Liver (tissue), 9 donors: ENCODE results near the gene CYP4A22. TPM values are rescaled to one million over a fixed set of nuclear protein-coding genes. Genes with fewer than 3 reads are reported as not detected.

Experiments used
- DNase-seq: peaks from one replicate; pipeline ENCODE4 v3.0.0-alpha.2; 2017; ENCODE audit warnings: low spot score
- H3K27ac ChIP-seq, 2 donors: one replicate each; pipeline ENCODE4 v1.7.0; 2013; ENCODE audit warnings: inconsistent platforms in 2 of 2, low read length in 2 of 2, control low read depth in 1 of 2, low read depth in 1 of 2, mild to moderate bottlenecking in 1 of 2
- H3K27me3 ChIP-seq, 4 donors: one replicate each; pipeline versions ENCODE4 v1.6.1 to v1.7.0; 2013; ENCODE audit warnings: low read length in 3 of 4, inconsistent platforms in 1 of 4, mild to moderate bottlenecking in 1 of 4, moderate library complexity in 1 of 4; ENCODE audit not compliant: control insufficient read depth in 4 of 4, insufficient read depth in 4 of 4
- H3K36me3 ChIP-seq, 4 donors: one replicate each; pipeline versions ENCODE4 v1.6.1 to v1.7.0; 2013; ENCODE audit warnings: low read length in 3 of 4, mild to moderate bottlenecking in 3 of 4, low read depth in 1 of 4, moderate library complexity in 1 of 4; ENCODE audit not compliant: control insufficient read depth in 4 of 4, insufficient read depth in 3 of 4
- H3K4me1 ChIP-seq, 4 donors: one replicate each; pipeline versions ENCODE4 v1.6.1 to v1.7.0; 2013; ENCODE audit warnings: low read length in 3 of 4, mild to moderate bottlenecking in 3 of 4, moderate library complexity in 1 of 4; ENCODE audit not compliant: control insufficient read depth in 4 of 4, insufficient read depth in 4 of 4
- H3K4me3 ChIP-seq, 3 donors: one replicate each; pipeline versions ENCODE4 v1.6.1 to v1.7.0; 2013; ENCODE audit warnings: low read length in 3 of 3, control low read depth in 1 of 3, low read depth in 1 of 3, mild to moderate bottlenecking in 1 of 3
- H3K9ac ChIP-seq, 2 donors: one replicate each; pipeline ENCODE4 v1.7.0; 2013; ENCODE audit warnings: low read length in 2 of 2, mild to moderate bottlenecking in 2 of 2, moderate library complexity in 2 of 2, control low read depth in 1 of 2, low read depth in 1 of 2
- H3K9me3 ChIP-seq, 4 donors: one replicate each; pipeline versions ENCODE4 v1.6.1 to v1.7.0; 2013; ENCODE audit warnings: low read length in 3 of 4; ENCODE audit not compliant: control insufficient read depth in 4 of 4
- EGR1 ChIP-seq, 2 donors: IDR thresholded peaks; 2 replicates each; pipeline ENCODE4 v1.6.1; 2016 to 2018; ENCODE audit warnings: antibody characterized with exemption in 2 of 2, low read depth in 2 of 2
- FOXA1 ChIP-seq: IDR thresholded peaks from 2 replicates; pipeline ENCODE4 v1.6.1; 2016; ENCODE audit warnings: antibody characterized with exemption
- FOXA2 ChIP-seq: IDR thresholded peaks from 2 replicates; pipeline ENCODE4 v1.6.1; 2016; ENCODE audit warnings: antibody characterized with exemption
- GABPA ChIP-seq, 2 donors: IDR thresholded peaks in 1 of 2; conservative IDR thresholded peaks in 1 of 2; 2 replicates each; pipeline ENCODE4 v1.6.1; 2016; ENCODE audit warnings: antibody characterized with exemption in 2 of 2, mild to moderate bottlenecking in 1 of 2, moderate library complexity in 1 of 2
- HNF4A ChIP-seq, 2 donors: conservative IDR thresholded peaks; 2 replicates each; pipeline ENCODE4 v1.6.1; 2016; ENCODE audit warnings: antibody characterized with exemption in 2 of 2, mild to moderate bottlenecking in 2 of 2
- HNF4G ChIP-seq: IDR thresholded peaks from 2 replicates; pipeline ENCODE4 v1.6.1; 2016; ENCODE audit warnings: antibody characterized with exemption
- JUND ChIP-seq, 2 donors: IDR thresholded peaks; 2 replicates each; pipeline ENCODE4 v1.6.1; 2016; ENCODE audit warnings: antibody characterized with exemption in 2 of 2
- NR2F2 ChIP-seq: IDR thresholded peaks from 2 replicates; pipeline ENCODE4 v1.6.1; 2016; ENCODE audit warnings: antibody characterized with exemption
- RAD21 ChIP-seq, 2 donors: IDR thresholded peaks; 2 replicates each; pipeline ENCODE4 v1.6.1; 2016; ENCODE audit warnings: antibody characterized with exemption in 2 of 2, mild to moderate bottlenecking in 2 of 2
- RXRA ChIP-seq, 2 donors: IDR thresholded peaks; 2 replicates each; pipeline ENCODE4 v1.6.1; 2017 to 2018; ENCODE audit warnings: antibody characterized with exemption in 2 of 2, mild to moderate bottlenecking in 1 of 2
- SP1 ChIP-seq: IDR thresholded peaks from 2 replicates; pipeline ENCODE4 v1.6.1; 2018; ENCODE audit warnings: antibody characterized with exemption, mild to moderate bottlenecking
- TAF1 ChIP-seq: conservative IDR thresholded peaks from 2 replicates; pipeline ENCODE4 v1.6.1; 2016; ENCODE audit warnings: antibody characterized with exemption, mild to moderate bottlenecking
- YY1 ChIP-seq: IDR thresholded peaks from 2 replicates; pipeline ENCODE4 v1.6.1; 2016; ENCODE audit warnings: antibody characterized with exemption, mild to moderate bottlenecking
- WGBS: extraction: QIAGEN DNeasy Blood & Tissue Kit; methylation state at CpG from one replicate; pipeline ENCODE4 v1.1.7; 2013; 5-methylcytosine and 5-hydroxymethylcytosine counted together
- polyA plus RNA-seq, 2 donors: library from polyadenylated mRNA; stranded (reverse) in 1 of 2; unstranded in 1 of 2; fragments of 200-250 nt in 1 of 2; fragments of >200 nt in 1 of 2; fragmentation: Nextera tagmentation in 1 of 2; extraction: Ambion mirVana in 1 of 2; gene quantifications; one replicate each; pipeline versions ENCODE4 v1.2.1 to v1.2.3, GENCODE V29; 2013 to 2015
- total RNA-seq, 2 donors: library from RNA; depleted of rRNA; stranded (reverse); fragments of >200 nt; gene quantifications; one replicate each; pipeline ENCODE4 v1.2.3, GENCODE V29; 2014
- TF ChIP-seq, protein P1 (sequence below): IDR thresholded peaks from 2 replicates; pipeline ENCODE4 v1.6.1; 2016; ENCODE audit warnings: antibody characterized with exemption
- TF ChIP-seq, protein P2 (sequence below): IDR thresholded peaks from 2 replicates; pipeline ENCODE4 v1.6.1; 2016; ENCODE audit warnings: antibody characterized with exemption
- TF ChIP-seq, protein P3 (sequence below): IDR thresholded peaks from 2 replicates; pipeline ENCODE4 v1.6.1; 2016; ENCODE audit warnings: antibody characterized with exemption, mild to moderate bottlenecking
- TF ChIP-seq, protein P4 (sequence below): IDR thresholded peaks from 2 replicates; pipeline ENCODE4 v1.6.1; 2016; ENCODE audit warnings: antibody characterized with exemption
- TF ChIP-seq, protein P5 (sequence below): fragments of 150-350 bp; IDR thresholded peaks from 2 replicates; pipeline ENCODE4 v1.5.1; 2017; ENCODE audit warnings: improper control_type of control experiment, low read depth, low read length; ENCODE audit not compliant: missing input control
- donor health status: healthy.
- donor health status: healthy.
- donor health status: healthy.
- donor health status: healthy.
- donor health status: healthy.

The CYP4A22 gene
- total and polyA plus RNA-seq, 4 donors: 18.3 to 95.7 (median 65.7) TPM

DNA sequence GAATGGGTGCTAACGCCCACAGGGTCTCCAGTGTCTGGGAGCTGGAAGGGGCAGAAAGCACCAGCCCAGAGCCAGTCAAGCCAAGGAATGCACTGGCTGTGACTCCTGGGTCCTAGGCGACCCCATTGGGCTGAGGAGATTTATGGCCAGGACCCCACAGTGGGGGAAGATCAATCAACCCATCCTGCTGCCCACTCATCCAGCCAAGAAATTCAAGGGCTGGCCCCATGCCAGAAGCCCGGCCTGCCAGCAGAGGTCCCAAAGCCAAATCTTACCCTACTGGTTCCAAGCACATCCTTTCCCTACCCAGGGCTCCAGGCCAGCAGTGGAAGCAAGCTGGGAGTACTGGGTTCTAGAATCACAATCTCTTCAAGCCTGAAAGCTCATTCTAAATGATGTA, 59.4 kb downstream of the CYP4A22 start:
- Histone ChIP-seq H3K4me3 (no peak overlapping the region), H3K9me3 (no peaks in the 10 kb centered on the region), H3K36me3 (no peaks in the 10 kb centered on the region), H3K9ac (no peak overlapping the region), H3K27ac (no peak overlapping the region), H3K27me3 (peaks cover 0 to 2% (median 0%) of the 10 kb centered on the region in 4 donors), H3K4me1 (peaks cover 0 to 5% (median 2%) of the 10 kb centered on the region in 4 donors)
- WGBS: 64% methylated on average over 3 of the region's 3 CpGs
- no peak for DNase-seq
- no peak for TF ChIP-seq JUND (IDR thresholded peaks at IDR 0.05)
- TF ChIP-seq, protein P1, sequence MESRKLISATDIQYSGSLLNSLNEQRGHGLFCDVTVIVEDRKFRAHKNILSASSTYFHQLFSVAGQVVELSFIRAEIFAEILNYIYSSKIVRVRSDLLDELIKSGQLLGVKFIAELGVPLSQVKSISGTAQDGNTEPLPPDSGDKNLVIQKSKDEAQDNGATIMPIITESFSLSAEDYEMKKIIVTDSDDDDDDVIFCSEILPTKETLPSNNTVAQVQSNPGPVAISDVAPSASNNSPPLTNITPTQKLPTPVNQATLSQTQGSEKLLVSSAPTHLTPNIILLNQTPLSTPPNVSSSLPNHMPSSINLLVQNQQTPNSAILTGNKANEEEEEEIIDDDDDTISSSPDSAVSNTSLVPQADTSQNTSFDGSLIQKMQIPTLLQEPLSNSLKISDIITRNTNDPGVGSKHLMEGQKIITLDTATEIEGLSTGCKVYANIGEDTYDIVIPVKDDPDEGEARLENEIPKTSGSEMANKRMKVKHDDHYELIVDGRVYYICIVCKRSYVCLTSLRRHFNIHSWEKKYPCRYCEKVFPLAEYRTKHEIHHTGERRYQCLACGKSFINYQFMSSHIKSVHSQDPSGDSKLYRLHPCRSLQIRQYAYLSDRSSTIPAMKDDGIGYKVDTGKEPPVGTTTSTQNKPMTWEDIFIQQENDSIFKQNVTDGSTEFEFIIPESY: no peak
- TF ChIP-seq, protein P2, sequence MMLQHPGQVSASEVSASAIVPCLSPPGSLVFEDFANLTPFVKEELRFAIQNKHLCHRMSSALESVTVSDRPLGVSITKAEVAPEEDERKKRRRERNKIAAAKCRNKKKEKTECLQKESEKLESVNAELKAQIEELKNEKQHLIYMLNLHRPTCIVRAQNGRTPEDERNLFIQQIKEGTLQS: no peak

DNA sequence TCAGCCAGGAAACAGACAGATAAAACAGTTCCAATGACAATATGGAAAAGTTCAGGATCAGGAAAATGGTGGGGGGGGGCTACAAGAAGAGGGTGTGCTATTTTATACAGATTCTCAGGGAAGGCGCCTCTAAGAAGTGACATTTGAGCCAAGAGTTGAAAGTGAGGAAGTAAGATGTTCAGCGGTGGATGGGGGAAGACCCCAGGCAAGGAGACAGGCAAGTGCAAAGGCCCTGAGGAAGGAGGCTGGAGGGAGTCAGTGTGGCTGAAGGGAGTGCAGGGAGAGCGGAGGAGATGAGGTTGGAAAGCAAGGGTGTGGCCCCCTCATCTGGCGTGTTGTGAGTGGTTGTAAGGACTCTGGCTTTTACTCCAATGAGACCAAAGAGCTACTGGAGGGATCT, 61.0 kb downstream of the CYP4A22 start:
- Histone ChIP-seq H3K27ac (no peak overlapping the region), H3K9me3 (no peaks in the 10 kb centered on the region), H3K9ac (no peak overlapping the region), H3K4me3 (no peak overlapping the region), H3K36me3 (no peaks in the 10 kb centered on the region), H3K27me3 (peaks cover 0 to 2% (median 0%) of the 10 kb centered on the region in 4 donors), H3K4me1 (no peaks in the 10 kb centered on the region)
- TF ChIP-seq, protein P3, sequence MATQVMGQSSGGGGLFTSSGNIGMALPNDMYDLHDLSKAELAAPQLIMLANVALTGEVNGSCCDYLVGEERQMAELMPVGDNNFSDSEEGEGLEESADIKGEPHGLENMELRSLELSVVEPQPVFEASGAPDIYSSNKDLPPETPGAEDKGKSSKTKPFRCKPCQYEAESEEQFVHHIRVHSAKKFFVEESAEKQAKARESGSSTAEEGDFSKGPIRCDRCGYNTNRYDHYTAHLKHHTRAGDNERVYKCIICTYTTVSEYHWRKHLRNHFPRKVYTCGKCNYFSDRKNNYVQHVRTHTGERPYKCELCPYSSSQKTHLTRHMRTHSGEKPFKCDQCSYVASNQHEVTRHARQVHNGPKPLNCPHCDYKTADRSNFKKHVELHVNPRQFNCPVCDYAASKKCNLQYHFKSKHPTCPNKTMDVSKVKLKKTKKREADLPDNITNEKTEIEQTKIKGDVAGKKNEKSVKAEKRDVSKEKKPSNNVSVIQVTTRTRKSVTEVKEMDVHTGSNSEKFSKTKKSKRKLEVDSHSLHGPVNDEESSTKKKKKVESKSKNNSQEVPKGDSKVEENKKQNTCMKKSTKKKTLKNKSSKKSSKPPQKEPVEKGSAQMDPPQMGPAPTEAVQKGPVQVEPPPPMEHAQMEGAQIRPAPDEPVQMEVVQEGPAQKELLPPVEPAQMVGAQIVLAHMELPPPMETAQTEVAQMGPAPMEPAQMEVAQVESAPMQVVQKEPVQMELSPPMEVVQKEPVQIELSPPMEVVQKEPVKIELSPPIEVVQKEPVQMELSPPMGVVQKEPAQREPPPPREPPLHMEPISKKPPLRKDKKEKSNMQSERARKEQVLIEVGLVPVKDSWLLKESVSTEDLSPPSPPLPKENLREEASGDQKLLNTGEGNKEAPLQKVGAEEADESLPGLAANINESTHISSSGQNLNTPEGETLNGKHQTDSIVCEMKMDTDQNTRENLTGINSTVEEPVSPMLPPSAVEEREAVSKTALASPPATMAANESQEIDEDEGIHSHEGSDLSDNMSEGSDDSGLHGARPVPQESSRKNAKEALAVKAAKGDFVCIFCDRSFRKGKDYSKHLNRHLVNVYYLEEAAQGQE: no peak
- TF ChIP-seq NR2F2: no peak
- no peak for TF ChIP-seq HNF4A (conservative IDR thresholded peaks at IDR 0.05)
- TF ChIP-seq JUND (IDR thresholded peaks at IDR 0.05): no peak
- TF ChIP-seq SP1: no peak
- no peak for TF ChIP-seq YY1
- TF ChIP-seq HNF4G: no peak
- TF ChIP-seq, protein P4, sequence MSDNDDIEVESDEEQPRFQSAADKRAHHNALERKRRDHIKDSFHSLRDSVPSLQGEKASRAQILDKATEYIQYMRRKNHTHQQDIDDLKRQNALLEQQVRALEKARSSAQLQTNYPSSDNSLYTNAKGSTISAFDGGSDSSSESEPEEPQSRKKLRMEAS: no peak
- TF ChIP-seq, protein P1: no peak
- TF ChIP-seq, protein P2: no peak
- no peak for TF ChIP-seq FOXA1
- TF ChIP-seq, protein P5, sequence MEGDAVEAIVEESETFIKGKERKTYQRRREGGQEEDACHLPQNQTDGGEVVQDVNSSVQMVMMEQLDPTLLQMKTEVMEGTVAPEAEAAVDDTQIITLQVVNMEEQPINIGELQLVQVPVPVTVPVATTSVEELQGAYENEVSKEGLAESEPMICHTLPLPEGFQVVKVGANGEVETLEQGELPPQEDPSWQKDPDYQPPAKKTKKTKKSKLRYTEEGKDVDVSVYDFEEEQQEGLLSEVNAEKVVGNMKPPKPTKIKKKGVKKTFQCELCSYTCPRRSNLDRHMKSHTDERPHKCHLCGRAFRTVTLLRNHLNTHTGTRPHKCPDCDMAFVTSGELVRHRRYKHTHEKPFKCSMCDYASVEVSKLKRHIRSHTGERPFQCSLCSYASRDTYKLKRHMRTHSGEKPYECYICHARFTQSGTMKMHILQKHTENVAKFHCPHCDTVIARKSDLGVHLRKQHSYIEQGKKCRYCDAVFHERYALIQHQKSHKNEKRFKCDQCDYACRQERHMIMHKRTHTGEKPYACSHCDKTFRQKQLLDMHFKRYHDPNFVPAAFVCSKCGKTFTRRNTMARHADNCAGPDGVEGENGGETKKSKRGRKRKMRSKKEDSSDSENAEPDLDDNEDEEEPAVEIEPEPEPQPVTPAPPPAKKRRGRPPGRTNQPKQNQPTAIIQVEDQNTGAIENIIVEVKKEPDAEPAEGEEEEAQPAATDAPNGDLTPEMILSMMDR: no peak
- TF ChIP-seq RAD21 (IDR thresholded peaks at IDR 0.05): no peak
- no peak for TF ChIP-seq GABPA (IDR thresholded peaks at IDR 0.05 in 1 of 2, conservative IDR thresholded peaks at IDR 0.05 in 1 of 2)
- no peak for TF ChIP-seq TAF1
- TF ChIP-seq FOXA2: no peak
- no peak for TF ChIP-seq RXRA (IDR thresholded peaks at IDR 0.05)
- TF ChIP-seq EGR1 (IDR thresholded peaks at IDR 0.05; ENCODE audit: low read depth in 2 of 2): no peak
- DNase-seq: no peak
- 84% methylated on average over 4 of the region's 4 CpGs for WGBS
